Natural killer cell (primary cell): Measurements from ENCODE around the gene POPDC3. TPM values are rescaled to one million over a fixed set of nuclear protein-coding genes. Genes with fewer than 3 reads are reported as not detected.

Experiments
- ATAC-seq, 3 donors: fragments of 150-1000 bp in 2 of 3; fragments of 200-7000 bp in 1 of 3; cut with Tn5 transposase; 1 replicate in 1 of 3; 2 replicates in 2 of 3; pipeline ENCODE4 v1.10.0; 2021; ENCODE audit warnings: mild to moderate bottlenecking in 2 of 3, moderate library complexity in 2 of 3
- DNase-seq, 2 donors: peaks; one replicate each; pipeline versions ENCODE4 v3.0.0 to v3.0.0-alpha.2; 2013 to 2021; ENCODE audit warnings: mixed read lengths in 1 of 2
- H3K27ac ChIP-seq: one replicate; pipeline ENCODE4 v1.5.1; 2013; ENCODE audit warnings: mild to moderate bottlenecking, low read length
- H3K27me3 ChIP-seq: one replicate; pipeline ENCODE4 v1.6.1; 2013; ENCODE audit warnings: low read length; ENCODE audit not compliant: control insufficient read depth, insufficient read depth
- H3K36me3 ChIP-seq: one replicate; pipeline ENCODE4 v1.6.1; 2013; ENCODE audit warnings: low read length; ENCODE audit not compliant: control insufficient read depth, insufficient read depth
- H3K4me1 ChIP-seq: one replicate; pipeline ENCODE4 v1.6.1; 2013; ENCODE audit warnings: low read length; ENCODE audit not compliant: control insufficient read depth, insufficient read depth
- H3K4me3 ChIP-seq: one replicate; pipeline ENCODE4 v1.5.1; 2013; ENCODE audit warnings: low read length
- H3K9me3 ChIP-seq: one replicate; pipeline ENCODE4 v1.6.1; 2013; ENCODE audit warnings: low read length; ENCODE audit not compliant: control insufficient read depth, insufficient read depth
- H3K27ac Mint-ChIP-seq, 2 donors: one replicate each; pipeline ENCODE4 v1.8.0; 2022; ENCODE audit warnings: mild to moderate bottlenecking in 2 of 2, mixed read lengths in 2 of 2, moderate library complexity in 1 of 2
- H3K27me3 Mint-ChIP-seq, 2 donors: one replicate each; pipeline ENCODE4 v1.8.0; 2022; ENCODE audit warnings: low read depth in 2 of 2, mixed read lengths in 2 of 2
- H3K36me3 Mint-ChIP-seq: one replicate; pipeline ENCODE4 v1.8.0; 2022; ENCODE audit warnings: mixed read lengths
- H3K4me1 Mint-ChIP-seq, 2 donors: one replicate each; pipeline ENCODE4 v1.8.0; 2022; ENCODE audit warnings: mixed read lengths in 2 of 2
- H3K4me3 Mint-ChIP-seq: one replicate; pipeline ENCODE4 v1.8.0; 2022; ENCODE audit warnings: mild to moderate bottlenecking, moderate library complexity, mixed read lengths
- H3K9me3 Mint-ChIP-seq, 2 donors: one replicate each; pipeline ENCODE4 v1.8.0; 2022; ENCODE audit warnings: mixed read lengths in 2 of 2
- CTCF ChIP-seq: fragments of 200-600 bp; IDR thresholded peaks from one replicate; pipeline ENCODE4 v1.8.0; 2022; ENCODE audit warnings: antibody characterized with exemption
- WGBS: methylation state at CpG from one replicate; pipeline ENCODE4 v1.1.7; 2013; ENCODE audit warnings: missing lambda C conversion rate; ENCODE audit not compliant: insufficient coverage; 5-methylcytosine and 5-hydroxymethylcytosine counted together
- intact Hi-C: fragments of 100-400 bp; cut with micrococcal nuclease; formaldehyde crosslinking; loops from one replicate; pipeline ENCODE4 v1.14.2; 2022
- total RNA-seq, 4 donors: library from RNA; stranded (reverse); fragments of 120-200 nt in 1 of 4; gene quantifications; one replicate each; pipeline versions ENCODE4 v1.2.3 to v1.2.4, GENCODE V29; 2013 to 2022

Gene POPDC3
- total RNA-seq, 3 donors from 2014 or later (not counting 1 experiment from before 2014, with no cell fraction given) = not detected

GRCh38 chr6:105116150-105116549, 63.7 kb downstream of the POPDC3 start:
- H3K9me3 Mint-ChIP-seq = no peaks in the 10 kb centered on the region
- no peak overlapping the region for H3K27ac Mint-ChIP-seq

GRCh38 chr6:105113422-105113821, 66.4 kb downstream of the POPDC3 start:
- H3K27me3 ChIP-seq = no peaks in the 10 kb centered on the region
- Mint-ChIP-seq H3K36me3 (no peaks in the 10 kb centered on the region), H3K4me3 (no peak overlapping the region), H3K27me3 (peaks cover 23 to 41% of the 10 kb centered on the region in 2 donors), H3K9me3 (no peaks in the 10 kb centered on the region), H3K4me1 (no peaks in the 10 kb centered on the region), H3K27ac (no peak overlapping the region)
- intact Hi-C loops = no loop called here
- H3K36me3 ChIP-seq = no peaks in the 10 kb centered on the region
- no peaks in the 10 kb centered on the region for H3K9me3 ChIP-seq
- no peak for DNase-seq
- no peak overlapping the region for H3K27ac ChIP-seq
- WGBS = 85% methylated on average over 6 of the region's 6 CpGs
- H3K4me1 ChIP-seq = no peaks in the 10 kb centered on the region
- no peak for ATAC-seq
- no peak overlapping the region for H3K4me3 ChIP-seq
- no peak for TF ChIP-seq CTCF

More at GRCh38 chr6:105116150-105116549, 63.7 kb downstream of the POPDC3 start:
- Mint-ChIP-seq H3K36me3 (no peaks in the 10 kb centered on the region), H3K27me3 (peaks cover 21 to 39% of the 10 kb centered on the region in 2 donors), H3K4me1 (no peaks in the 10 kb centered on the region), H3K4me3 (no peak overlapping the region)
- DNase-seq (no peak), ATAC-seq (no peak)
- 84% methylated on average over 5 of the region's 5 CpGs for WGBS
- no peak overlapping the region for H3K27ac ChIP-seq
- H3K4me1 ChIP-seq = no peaks in the 10 kb centered on the region
- no peak for TF ChIP-seq CTCF
- H3K9me3 ChIP-seq = no peaks in the 10 kb centered on the region
- H3K27me3 ChIP-seq = no peaks in the 10 kb centered on the region
- no peaks in the 10 kb centered on the region for H3K36me3 ChIP-seq
- H3K4me3 ChIP-seq = no peak overlapping the region
- intact Hi-C loops = no loop called here

- Mint-ChIP-seq H3K27me3 (peaks cover 26 to 41% of the 10 kb centered on the region in 2 donors), H3K36me3 (no peaks in the 10 kb centered on the region), H3K9me3 (no peaks in the 10 kb centered on the region), H3K4me1 (no peaks in the 10 kb centered on the region), H3K4me3 (no peak overlapping the region), H3K27ac (no peak overlapping the region)
- Histone ChIP-seq H3K4me1 (no peaks in the 10 kb centered on the region), H3K4me3 (no peak overlapping the region), H3K27me3 (no peaks in the 10 kb centered on the region), H3K9me3 (no peaks in the 10 kb centered on the region), H3K36me3 (no peaks in the 10 kb centered on the region), H3K27ac (no peak overlapping the region)
- TF ChIP-seq CTCF = no peak
- 100% methylated on average over 1 of the region's 1 CpG for WGBS
- DNase-seq (no peak), ATAC-seq (no peak)
- intact Hi-C loops = no loop called here
Measured at GRCh38 chr6:105112577-105112976, 67.2 kb downstream of the POPDC3 start.

DNA sequence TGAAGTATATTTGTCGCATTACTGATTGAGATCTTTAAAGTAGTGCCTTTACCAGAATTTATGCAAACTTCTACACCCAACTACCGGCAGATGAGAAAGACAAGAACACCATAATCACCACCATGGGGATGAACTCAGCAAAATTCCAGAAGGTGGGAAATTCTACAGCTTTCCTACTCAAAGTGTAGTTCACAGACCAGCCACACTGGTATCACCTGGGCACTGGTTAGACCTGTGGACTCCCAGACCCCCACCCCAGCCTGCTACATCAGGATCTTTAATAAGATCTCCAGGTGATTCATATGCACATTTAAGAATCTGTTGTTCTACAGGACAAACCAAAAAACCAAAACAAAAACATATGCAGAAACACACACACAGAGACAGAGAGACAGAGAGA, 67.9 kb downstream of the POPDC3 start:
- no peak for DNase-seq
- 97% methylated on average over 2 of the region's 2 CpGs for WGBS

More for the DNA sequence above, 67.9 kb downstream of the POPDC3 start:
- Mint-ChIP-seq H3K36me3 (no peaks in the 10 kb centered on the region), H3K27me3 (peaks cover 23 to 34% of the 10 kb centered on the region in 2 donors), H3K27ac (no peak overlapping the region), H3K9me3 (no peaks in the 10 kb centered on the region), H3K4me3 (no peak overlapping the region), H3K4me1 (no peaks in the 10 kb centered on the region)
- H3K4me1 ChIP-seq = no peaks in the 10 kb centered on the region
- H3K27ac ChIP-seq = no peak overlapping the region
- no peak for ATAC-seq
- H3K4me3 ChIP-seq = no peak overlapping the region
- no peaks in the 10 kb centered on the region for H3K9me3 ChIP-seq
- no peak for TF ChIP-seq CTCF
- intact Hi-C loops = no loop called here
- H3K27me3 ChIP-seq = no peaks in the 10 kb centered on the region
- H3K36me3 ChIP-seq = no peaks in the 10 kb centered on the region
